Right ventricle myocardium superior (tissue), 1 donor: ENCODE measurements around the gene OPN1LW. TPM values are rescaled to one million over a fixed set of nuclear protein-coding genes. Genes with fewer than 3 reads are reported as not detected.
"Not testable (repeated sequence)": the region's sequence is repeated elsewhere in the genome, so short reads cannot be mapped to it uniquely, and the experiment has no call there.

Experiments
- ATAC-seq: fragments of 200-7000 bp; cut with Tn5 transposase; one replicate; pipeline ENCODE4 v1.9.1; 2020; ENCODE audit warnings: mild to moderate bottlenecking; ENCODE audit not compliant: poor library complexity
- DNase-seq: peaks from one replicate; pipeline ENCODE4 v3.0.0-alpha.2; 2020
- intact Hi-C: fragments of 100-400 bp; cut with DNase I; formaldehyde crosslinking; loops from one replicate; pipeline ENCODE4 v1.11.2; 2022
- long read RNA-seq: library from polyadenylated mRNA; unstranded; transcript quantifications from one replicate; pipeline ENCODE4 v2.0.0, GENCODE V29; 2021
- total RNA-seq: library from RNA; stranded (reverse); fragmentation: NEBNext Ultra II Directional; extraction: Animal tissue kit (Norgen Biotek cat#: 25700); gene quantifications from one replicate; pipeline ENCODE4 v1.2.1, GENCODE V29; 2021
- donor health status: DM: no; HTN: yes; CAD: no; lungs with severe emphysema.

OPN1LW gene
- total RNA-seq = not detected
- long read RNA-seq = 0 reads

- intact Hi-C loops, ATAC-seq, DNase-seq: not testable (repeated sequence)
Measured at GRCh38 chrX:154144010-154144409, at the start of gene OPN1LW. OPN1LW (plus strand) TSS chrX:154144243; CDS start chrX:154144284, 41 bp downstream.

GRCh38 chrX:154094833-154095232 is 49.2 kb upstream of the OPN1LW start:
- intact Hi-C loops = loop anchor here (10.0 kb wide), 1 partner anchor 50 kb away; no protein-coding TSS in a partner anchor

DNA sequence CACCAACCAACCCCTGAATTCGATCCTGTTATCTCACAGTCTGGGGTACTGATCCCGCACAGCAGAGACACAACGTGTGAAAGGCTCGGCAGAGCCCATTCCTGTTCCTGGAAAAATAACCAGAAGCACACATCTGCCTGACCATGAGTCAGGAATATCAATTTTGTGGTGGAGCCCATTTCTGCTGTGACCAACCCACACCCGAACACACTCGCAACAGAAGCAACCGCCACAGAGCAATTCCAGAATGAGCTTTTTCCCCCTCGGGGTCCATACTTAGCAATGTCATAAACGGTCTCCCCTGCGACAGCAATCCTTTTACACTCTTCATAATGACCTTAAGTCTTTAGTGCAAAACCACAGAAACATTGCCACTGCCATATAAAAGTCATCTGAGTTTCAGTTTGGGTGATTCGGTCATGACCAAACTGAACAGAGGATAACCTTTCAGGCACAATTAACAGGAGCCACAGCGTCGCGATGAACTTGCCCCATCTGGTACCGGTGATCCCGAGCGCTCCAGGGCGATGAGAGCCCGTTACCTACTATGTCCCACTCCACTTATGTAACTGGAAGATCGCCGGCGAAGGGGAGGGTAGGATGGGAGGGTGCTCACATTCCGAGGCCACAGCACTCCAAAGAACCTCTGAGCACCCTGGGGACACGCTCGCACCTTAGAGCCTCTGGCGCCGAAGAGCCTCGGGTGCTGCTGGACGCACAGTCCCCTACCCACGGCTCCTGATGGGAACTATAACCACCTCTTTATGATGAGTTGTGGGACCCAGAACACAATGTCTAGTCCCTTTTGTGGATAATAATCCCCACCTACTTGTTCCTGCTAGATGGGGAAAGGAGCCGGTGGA is 47.7 kb upstream of the OPN1LW start:
- ATAC-seq = peak; percentile 44
- intact Hi-C loops = loop anchor here (10.0 kb wide), 1 partner anchor 52 kb away; no protein-coding TSS in a partner anchor
- DNase-seq = peak; percentile 47

More at GRCh38 chrX:154094833-154095232, 49.2 kb upstream of the OPN1LW start:
- ATAC-seq = no peak
- DNase-seq = no peak

GRCh38 chrX:154097003-154097588 is 46.9 kb upstream of the OPN1LW start:
- intact Hi-C loops = loop anchor here (10.0 kb wide), 1 partner anchor 52 kb away; no protein-coding TSS in a partner anchor
- ATAC-seq (peak; percentile 69), DNase-seq (peak; percentile 80)

GRCh38 chrX:154097589-154098541 is 46.2 kb upstream of the OPN1LW start, which contains the start of gene MECP2:
MECP2 (minus strand) TSS chrX:154097717.
- peak; percentile 95 for ATAC-seq
- DNase-seq = peak; percentile 93
- intact Hi-C loops = loop anchor here (10.0 kb wide), 1 partner anchor 53 kb away; no protein-coding TSS in a partner anchor

GRCh38 chrX:154098551-154098950 is 45.5 kb upstream of the OPN1LW start:
- DNase-seq (no peak), ATAC-seq (no peak)
- intact Hi-C loops = loop anchor here (10.0 kb wide), 1 partner anchor 54 kb away; no protein-coding TSS in a partner anchor

- intact Hi-C loops = no loop called here
- ATAC-seq (no peak), DNase-seq (no peak)
Measured at GRCh38 chrX:154113729-154114128, 30.3 kb upstream of the OPN1LW start.

GRCh38 chrX:154114652-154115051 is 29.4 kb upstream of the OPN1LW start:
- ATAC-seq (no peak), DNase-seq (no peak)
- intact Hi-C loops = no loop called here

GRCh38 chrX:154115071-154115470 is 29.0 kb upstream of the OPN1LW start:
- intact Hi-C loops = no loop called here
- DNase-seq (no peak), ATAC-seq (no peak)

- intact Hi-C loops = no loop called here
- ATAC-seq (no peak), DNase-seq (no peak)
Measured at GRCh38 chrX:154115750-154116149, 28.3 kb upstream of the OPN1LW start.

- ATAC-seq (no peak), DNase-seq (no peak)
- intact Hi-C loops = no loop called here
Measured at GRCh38 chrX:154116426-154117211, 27.4 kb upstream of the OPN1LW start.

GRCh38 chrX:154117566-154117965 is 26.5 kb upstream of the OPN1LW start:
- no peak for DNase-seq
- intact Hi-C loops = no loop called here
- no peak for ATAC-seq

DNA sequence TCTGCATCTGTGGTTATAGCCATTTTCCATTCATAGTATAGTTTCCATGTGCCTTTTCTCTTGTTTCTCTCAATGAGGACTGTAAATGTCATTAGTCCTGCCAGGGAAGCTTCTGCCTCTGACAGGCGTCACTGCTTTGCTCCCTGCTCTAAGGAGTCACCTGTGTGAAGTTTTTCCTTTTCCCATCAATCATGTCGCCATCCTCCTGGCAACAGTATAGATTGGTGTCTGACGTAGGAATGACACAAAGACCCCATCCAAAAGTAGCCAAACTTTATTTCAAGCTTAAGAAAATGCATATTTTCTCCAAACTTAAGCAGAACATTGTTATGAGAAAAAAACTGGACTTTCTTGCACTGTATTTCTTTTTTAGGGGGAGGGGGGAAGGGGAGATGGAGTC is 23.5 kb upstream of the OPN1LW start:
- intact Hi-C loops = no loop called here
- DNase-seq = no peak
- no peak for ATAC-seq

- no peak for DNase-seq
- ATAC-seq = no peak
- intact Hi-C loops = no loop called here
Measured at GRCh38 chrX:154121207-154121606, 22.8 kb upstream of the OPN1LW start.

DNA sequence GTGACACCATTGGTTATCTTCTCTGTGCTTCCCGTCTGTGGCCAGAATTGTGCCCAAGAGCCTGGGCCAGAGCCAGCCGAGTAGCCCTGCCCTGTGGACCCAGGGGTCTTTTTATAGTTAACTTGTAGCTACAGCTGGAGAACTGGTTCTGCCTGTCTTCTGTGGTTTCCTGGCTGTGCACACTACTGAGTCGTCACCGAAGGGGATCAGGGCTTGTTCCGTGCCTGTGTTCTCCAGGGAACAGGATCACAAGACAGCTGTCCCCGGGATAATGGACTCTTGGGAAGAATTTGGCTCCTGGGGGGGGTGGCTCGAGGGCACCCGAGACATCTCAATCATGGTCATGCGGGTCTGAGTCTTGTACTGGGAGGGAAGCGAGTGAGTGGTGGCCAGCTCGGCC is 22.1 kb upstream of the OPN1LW start:
- ATAC-seq (no peak), DNase-seq (no peak)
- intact Hi-C loops = no loop called here

GRCh38 chrX:154123241-154124219 is 20.5 kb upstream of the OPN1LW start:
- ATAC-seq (peak; percentile 36), DNase-seq (peak; percentile 57)
- intact Hi-C loops = no loop called here
